BLaER1 (cell line): ENCODE results near the gene RUFY3.

Experiments
- H3K27ac ChIP-seq: shearing (Covaris generic); formaldehyde crosslinking; 2 replicates; pipeline ENCODE4 v1.8.1; 2022
- H3K27me3 ChIP-seq: shearing (Covaris generic); formaldehyde crosslinking; 2 replicates; pipeline ENCODE4 v1.8.1; 2022
- H3K36me3 ChIP-seq: shearing (Covaris generic); formaldehyde crosslinking; 2 replicates; pipeline ENCODE4 v1.8.1; 2022
- H3K4me1 ChIP-seq: shearing (Covaris generic); formaldehyde crosslinking; 2 replicates; pipeline ENCODE4 v1.8.1; 2022
- H3K4me2 ChIP-seq: shearing (Covaris generic); formaldehyde crosslinking; 2 replicates; pipeline ENCODE4 v1.8.1; 2022
- H3K4me3 ChIP-seq: shearing (Covaris generic); formaldehyde crosslinking; 2 replicates; pipeline ENCODE4 v1.8.1; 2022
- H3K9ac ChIP-seq: shearing (Covaris generic); formaldehyde crosslinking; 2 replicates; pipeline ENCODE4 v1.8.1; 2022
- H3K9me3 ChIP-seq: shearing (Covaris generic); formaldehyde crosslinking; 2 replicates; pipeline ENCODE4 v1.8.1; 2022
- H4K20me1 ChIP-seq: shearing (Covaris generic); formaldehyde crosslinking; 2 replicates; pipeline ENCODE4 v1.8.1; 2022
- Cebpa-rat ChIP-seq: shearing (Covaris generic); IDR thresholded peaks from 2 replicates; pipeline ENCODE4 v1.8.1; 2022

The RUFY3 gene

DNA sequence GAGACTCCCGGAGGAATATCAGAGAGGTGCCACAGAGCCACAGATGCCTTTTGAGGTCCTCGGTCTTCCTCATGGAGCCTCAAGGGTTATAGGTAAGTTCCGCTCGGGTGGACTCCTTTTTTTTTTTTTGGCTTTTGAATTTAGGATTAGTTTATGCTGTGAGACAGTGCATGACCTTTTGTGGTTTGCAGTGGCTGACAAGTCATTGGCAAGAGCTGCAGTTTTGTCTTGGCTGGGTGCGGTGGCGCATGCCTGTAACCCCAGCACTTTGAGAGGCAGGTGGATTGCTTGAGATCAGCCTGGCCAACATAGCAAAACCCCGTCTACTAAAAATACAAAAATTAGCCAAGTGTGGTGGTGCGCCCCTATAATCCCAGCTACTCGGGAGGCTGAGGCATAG, 122.4 kb downstream of the RUFY3 start:
- Histone ChIP-seq H3K4me1 (peaks cover 29% of the 10 kb centered on the region), H4K20me1 (peaks cover under 1% of the 10 kb centered on the region; the same call in 1 of the 2 replicates), H3K9ac (no peak overlapping the region), H3K4me3 (no peak overlapping the region), H3K27ac (no peak overlapping the region), H3K36me3 (no peaks in the 10 kb centered on the region), H3K27me3 (no peaks in the 10 kb centered on the region), H3K9me3 (no peaks in the 10 kb centered on the region), H3K4me2 (peak overlapping the region; percentile 39)
- TF ChIP-seq Cebpa-rat, result no peak

DNA sequence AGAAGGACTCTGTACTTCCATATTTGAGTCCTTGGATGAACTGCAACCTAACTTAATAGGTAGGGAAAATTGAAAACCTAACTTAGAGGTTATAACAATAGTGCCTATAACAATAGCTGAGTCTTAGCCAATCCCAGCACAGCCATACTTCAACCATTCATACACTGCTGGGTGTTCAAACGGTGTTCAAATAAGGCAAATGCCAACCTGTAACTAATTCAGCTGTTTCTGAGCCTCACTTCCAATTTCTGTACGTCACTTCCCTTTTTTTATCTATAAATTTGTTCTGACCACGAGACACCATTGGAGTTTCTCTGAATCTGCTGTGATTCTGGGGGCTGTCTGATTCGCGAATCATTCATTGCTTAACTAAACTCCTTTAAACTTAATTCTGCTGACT, 127.5 kb downstream of the RUFY3 start:
- no peaks in the 10 kb centered on the region for H3K36me3 ChIP-seq
- H3K9ac ChIP-seq, result no peak overlapping the region
- no peak for TF ChIP-seq Cebpa-rat

DNA sequence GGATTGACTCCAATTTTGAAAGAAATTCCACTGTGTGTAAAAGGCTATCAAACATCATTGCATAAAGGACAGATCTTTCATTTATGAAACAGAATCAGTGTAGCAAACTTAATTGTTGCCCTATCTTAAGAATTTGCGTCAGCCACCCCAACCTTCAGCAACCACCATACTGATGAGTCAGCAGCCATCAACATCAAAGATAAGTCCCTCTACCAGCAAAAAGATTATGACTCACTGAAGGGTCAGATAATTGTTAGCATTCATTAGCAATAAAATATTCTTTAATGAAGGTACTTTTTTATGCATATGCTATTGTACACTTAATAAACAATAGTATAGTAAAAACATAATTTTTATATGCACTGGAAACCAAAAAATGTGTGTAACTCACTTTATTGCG, 133.7 kb downstream of the RUFY3 start:
- no peak overlapping the region for H3K4me2 ChIP-seq
- no peaks in the 10 kb centered on the region for H3K27me3 ChIP-seq
- H3K36me3 ChIP-seq, result no peaks in the 10 kb centered on the region
- no peak overlapping the region for H3K27ac ChIP-seq
- no peak for TF ChIP-seq Cebpa-rat
- no peaks in the 10 kb centered on the region for H3K4me1 ChIP-seq
- no peaks in the 10 kb centered on the region for H4K20me1 ChIP-seq
- no peak overlapping the region for H3K9ac ChIP-seq
- H3K4me3 ChIP-seq, result no peak overlapping the region
- H3K9me3 ChIP-seq, result peaks cover 3% of the 10 kb centered on the region; the same call in 1 of the 2 replicates

More for the DNA sequence above, 127.5 kb downstream of the RUFY3 start:
- H3K9me3 ChIP-seq, result peaks cover under 1% of the 10 kb centered on the region; the same call in 1 of the 2 replicates
- no peak overlapping the region for H3K27ac ChIP-seq
- H3K4me1 ChIP-seq, result peaks cover 11% of the 10 kb centered on the region
- H3K27me3 ChIP-seq, result no peaks in the 10 kb centered on the region
- H4K20me1 ChIP-seq, result no peaks in the 10 kb centered on the region
- no peak overlapping the region for H3K4me2 ChIP-seq
- no peak overlapping the region for H3K4me3 ChIP-seq
